Posterior vena cava (tissue), 2 donors: ENCODE results near the gene CERS6. TPM values are rescaled to one million over a fixed set of nuclear protein-coding genes. Genes with fewer than 3 reads are reported as not detected.

Experiments used
- DNase-seq: peaks from one replicate; pipeline ENCODE4 v3.0.0-alpha.2; 2020; ENCODE audit warnings: low spot score
- intact Hi-C, 2 donors: fragments of 100-400 bp; cut with DNase I; formaldehyde crosslinking; loops; one replicate each; pipeline versions ENCODE4 v1.14.1 to v1.14.2; 2022 to 2023
- microRNA-seq, 2 donors: library from miRNA; unstranded; fragments of <30 nt; microRNA quantifications; one replicate each; pipeline ENCODE4 v1.2.0, GENCODE V29; 2020 to 2021; ENCODE audit warnings: borderline microRNAs expressed in 2 of 2
- total RNA-seq, 2 donors: library from RNA; stranded (reverse); fragmentation: NEBNext Ultra II Directional; extraction: Animal tissue kit (Norgen Biotek cat#: 25700); gene quantifications; one replicate each; pipeline ENCODE4 v1.2.1, GENCODE V29; 2021
- donor health status: DM: yes; HTN: yes; CAD: no.
- donor health status: DM: yes; HTN: yes; CAD: no.

Gene CERS6
- total RNA-seq, 2 donors from 2014 or later: 13.2 to 18.2 TPM

DNA sequence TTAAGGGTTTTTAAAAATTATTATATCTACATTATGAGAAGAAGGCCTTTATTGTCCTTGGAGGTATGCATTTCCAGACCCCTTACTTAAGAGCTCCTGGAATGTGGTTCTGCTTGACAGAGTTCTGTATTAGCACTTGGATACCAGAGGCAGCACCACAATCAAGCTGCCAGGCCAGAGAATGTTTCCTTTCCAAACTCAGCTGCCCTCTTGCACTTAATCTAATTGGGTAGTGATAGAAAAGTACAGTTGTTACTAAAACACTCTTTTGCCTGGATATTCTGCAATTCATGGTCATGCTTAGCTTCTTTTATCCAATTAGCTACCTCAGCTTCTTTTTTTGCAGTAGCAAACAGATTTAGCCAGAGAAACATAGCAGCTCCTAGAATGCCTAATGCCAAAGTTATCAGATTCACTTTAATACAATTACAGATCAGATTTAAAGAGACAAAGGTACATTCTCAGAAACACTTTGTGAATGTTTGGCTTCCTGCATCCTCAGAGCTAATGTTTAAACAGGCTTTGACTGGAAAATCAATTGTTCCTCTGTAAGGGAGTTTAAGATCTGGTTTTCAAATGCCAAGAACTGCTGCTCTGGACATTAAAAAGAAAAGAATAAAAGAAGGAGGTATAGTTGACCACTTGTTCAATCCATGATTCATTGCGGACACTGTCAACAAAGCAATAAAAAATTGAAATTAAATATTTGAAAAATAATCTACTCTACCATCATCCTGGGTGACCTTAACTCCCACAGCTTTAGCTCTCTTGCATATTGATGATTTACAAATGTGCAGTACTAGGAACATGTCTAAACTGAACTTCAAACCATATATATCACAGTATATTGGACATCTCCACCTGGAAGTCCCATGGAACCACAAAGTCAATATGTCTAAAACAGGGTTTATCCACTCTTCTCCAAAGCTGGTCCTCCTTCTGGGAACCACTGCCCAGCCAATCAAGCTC lies 359.2 kb downstream of the CERS6 start:
- intact Hi-C loops: no loop called here
- DNase-seq: no peak

GRCh38 chr2:168816369-168816768 lies 360.3 kb downstream of the CERS6 start:
- DNase-seq: no peak
- intact Hi-C loops: no loop called here

DNA sequence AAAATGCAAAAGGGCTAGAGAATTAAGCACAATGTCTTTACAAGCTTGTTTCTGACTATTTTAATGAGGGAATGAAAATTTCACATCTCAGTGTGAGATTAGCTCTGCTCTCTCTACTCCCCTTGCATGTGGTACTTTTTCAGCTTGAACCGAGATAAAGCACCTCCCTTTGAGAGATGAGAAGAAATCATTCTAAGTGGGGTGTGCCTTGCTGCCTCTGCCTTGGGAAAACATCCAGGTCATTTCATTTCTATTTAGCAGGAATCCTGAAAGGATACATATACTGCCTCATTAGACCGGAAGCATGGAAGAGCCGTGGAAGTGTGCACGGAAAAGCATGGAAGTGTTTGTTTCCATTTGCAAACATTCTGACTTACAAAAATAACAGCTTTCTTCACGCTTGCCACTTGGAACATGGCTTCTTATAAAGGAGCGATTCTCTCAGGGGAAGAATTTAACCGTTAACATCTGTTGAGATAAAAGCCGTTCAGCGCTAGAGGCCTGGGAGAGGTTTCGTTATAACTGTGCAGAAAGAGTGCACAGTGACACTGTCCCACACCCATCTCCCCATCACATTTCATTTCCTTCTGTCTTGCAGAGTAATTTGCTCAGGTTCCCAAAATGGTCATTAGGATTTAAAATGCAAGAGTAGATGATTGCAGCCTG lies 363.1 kb downstream of the CERS6 start:
- DNase-seq: no peak
- intact Hi-C loops: no loop called here

DNA sequence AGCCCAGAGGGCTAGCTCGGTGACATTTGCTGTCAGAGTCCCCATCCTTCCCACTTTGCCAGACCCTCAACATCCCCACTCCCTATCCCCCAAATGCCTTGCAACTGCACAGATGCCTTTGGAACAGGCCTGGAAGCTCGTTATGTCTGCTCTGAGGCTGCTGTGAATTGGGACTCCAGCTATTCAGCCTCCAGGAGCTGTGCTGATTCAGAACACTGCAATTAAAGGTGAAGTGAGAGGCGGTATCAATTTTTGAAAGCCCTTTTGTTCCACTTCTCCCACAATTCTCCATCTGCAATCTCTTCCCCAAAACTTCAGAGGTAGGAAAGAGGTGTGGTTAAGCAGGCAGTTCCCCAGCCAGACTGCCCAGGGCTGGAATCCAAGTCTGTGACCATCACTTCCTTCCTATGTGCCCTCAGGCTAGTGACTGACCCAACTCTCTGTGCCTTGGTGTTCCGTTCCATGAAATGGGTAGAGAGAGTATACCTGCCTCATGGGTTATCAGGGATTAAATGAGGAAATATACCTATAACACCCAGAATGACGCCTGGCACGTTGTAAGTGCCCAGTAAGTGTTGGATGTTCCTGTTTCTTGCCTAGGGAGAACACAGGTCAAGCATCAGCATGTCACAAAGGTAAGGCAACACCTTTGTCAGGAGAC lies 363.9 kb downstream of the CERS6 start:
- intact Hi-C loops: no loop called here
- no peak for DNase-seq

GRCh38 chr2:168821577-168821976 lies 365.5 kb downstream of the CERS6 start:
- no peak for DNase-seq
- intact Hi-C loops: no loop called here

DNA sequence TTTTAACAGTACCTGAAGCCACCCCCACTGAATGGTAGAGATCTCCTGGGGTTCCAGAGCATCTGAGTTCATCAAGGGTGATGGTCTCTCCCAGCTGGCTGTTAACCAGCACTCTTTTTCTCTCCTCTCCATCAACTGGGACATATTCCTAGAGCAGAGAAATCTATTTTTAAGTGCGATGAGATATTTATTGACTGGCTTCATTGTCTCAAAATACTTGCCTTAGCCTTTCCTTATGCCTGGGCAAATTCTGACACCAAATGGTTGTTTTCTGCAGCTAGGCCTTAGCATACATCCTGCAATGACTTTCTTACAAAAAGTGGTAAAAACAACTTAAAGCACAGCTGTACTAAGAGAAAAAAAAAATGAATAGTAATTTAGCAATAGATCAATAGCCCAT lies 365.9 kb downstream of the CERS6 start:
- no peak for DNase-seq
- intact Hi-C loops: no loop called here

Small RNA genes within 50 kb of the gene (microRNA-seq; reads per million reads assigned to microRNA genes)
- gene MIR4774: 0 to 0.26 reads per million in 2 donors

Other genes starting within 250 kb of the CERS6 start
- gene STK39, start 208.7 kb upstream of the CERS6 start, total RNA-seq: 10 to 100 TPM; 16.3 to 20.2 TPM